WTC11 (cell line): Measurements from ENCODE around the gene ZNF883.

ENCODE experiments used
- ELF4 ChIP-seq: sonication (generic); formaldehyde crosslinking; IDR thresholded peaks from 2 replicates; pipeline ENCODE4 v1.8.1; 2022; ENCODE audit warnings: low read depth, mild to moderate bottlenecking, moderate library complexity, missing genetic modification reagents
- TEAD4 ChIP-seq: sonication (generic); formaldehyde crosslinking; IDR thresholded peaks from 2 replicates; pipeline ENCODE4 v1.8.0; 2022; ENCODE audit warnings: mild to moderate bottlenecking, missing genetic modification reagents
- TF ChIP-seq, protein P1 (sequence below): fragments of 200-600 bp; IDR thresholded peaks from 2 replicates; pipeline ENCODE4 v1.8.0; 2022; ENCODE audit warnings: antibody characterized with exemption
- TF ChIP-seq, protein P2 (sequence below): sonication (generic); formaldehyde crosslinking; IDR thresholded peaks from 2 replicates; pipeline ENCODE4 v1.8.1; 2023; ENCODE audit warnings: mild to moderate bottlenecking, missing genetic modification reagents

DNA sequence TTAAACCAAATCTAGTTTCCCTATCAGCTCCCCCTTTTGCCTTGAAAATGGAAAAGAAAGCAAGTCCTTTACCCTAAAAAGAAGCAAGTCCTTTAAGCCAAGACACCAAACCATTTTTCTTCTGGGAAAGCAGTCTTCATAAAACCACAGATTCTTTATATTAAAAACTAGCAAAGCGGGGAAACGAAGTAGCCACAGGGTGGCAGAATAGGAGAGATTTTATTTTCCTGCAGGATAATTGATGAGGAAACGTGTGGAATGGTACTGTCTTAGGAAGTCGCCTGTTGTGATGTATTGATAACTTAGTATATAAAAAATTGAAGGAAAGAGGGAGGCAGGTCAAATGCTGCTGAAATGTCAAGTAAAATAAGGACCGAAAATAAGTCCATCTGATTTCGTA is 41.1 kb downstream of the ZNF883 start:
- TF ChIP-seq ELF4 (CRISPR knock-in tag) (no peak), TEAD4 (no peak)
- TF ChIP-seq, protein P1, sequence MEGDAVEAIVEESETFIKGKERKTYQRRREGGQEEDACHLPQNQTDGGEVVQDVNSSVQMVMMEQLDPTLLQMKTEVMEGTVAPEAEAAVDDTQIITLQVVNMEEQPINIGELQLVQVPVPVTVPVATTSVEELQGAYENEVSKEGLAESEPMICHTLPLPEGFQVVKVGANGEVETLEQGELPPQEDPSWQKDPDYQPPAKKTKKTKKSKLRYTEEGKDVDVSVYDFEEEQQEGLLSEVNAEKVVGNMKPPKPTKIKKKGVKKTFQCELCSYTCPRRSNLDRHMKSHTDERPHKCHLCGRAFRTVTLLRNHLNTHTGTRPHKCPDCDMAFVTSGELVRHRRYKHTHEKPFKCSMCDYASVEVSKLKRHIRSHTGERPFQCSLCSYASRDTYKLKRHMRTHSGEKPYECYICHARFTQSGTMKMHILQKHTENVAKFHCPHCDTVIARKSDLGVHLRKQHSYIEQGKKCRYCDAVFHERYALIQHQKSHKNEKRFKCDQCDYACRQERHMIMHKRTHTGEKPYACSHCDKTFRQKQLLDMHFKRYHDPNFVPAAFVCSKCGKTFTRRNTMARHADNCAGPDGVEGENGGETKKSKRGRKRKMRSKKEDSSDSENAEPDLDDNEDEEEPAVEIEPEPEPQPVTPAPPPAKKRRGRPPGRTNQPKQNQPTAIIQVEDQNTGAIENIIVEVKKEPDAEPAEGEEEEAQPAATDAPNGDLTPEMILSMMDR: no peak
- TF ChIP-seq, protein P2, sequence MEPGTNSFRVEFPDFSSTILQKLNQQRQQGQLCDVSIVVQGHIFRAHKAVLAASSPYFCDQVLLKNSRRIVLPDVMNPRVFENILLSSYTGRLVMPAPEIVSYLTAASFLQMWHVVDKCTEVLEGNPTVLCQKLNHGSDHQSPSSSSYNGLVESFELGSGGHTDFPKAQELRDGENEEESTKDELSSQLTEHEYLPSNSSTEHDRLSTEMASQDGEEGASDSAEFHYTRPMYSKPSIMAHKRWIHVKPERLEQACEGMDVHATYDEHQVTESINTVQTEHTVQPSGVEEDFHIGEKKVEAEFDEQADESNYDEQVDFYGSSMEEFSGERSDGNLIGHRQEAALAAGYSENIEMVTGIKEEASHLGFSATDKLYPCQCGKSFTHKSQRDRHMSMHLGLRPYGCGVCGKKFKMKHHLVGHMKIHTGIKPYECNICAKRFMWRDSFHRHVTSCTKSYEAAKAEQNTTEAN (CRISPR knock-in tag): no peak
